Endometrial microvascular endothelial cells (primary cell): Measurements from ENCODE around the gene NAV3. TPM values are rescaled to one million over a fixed set of nuclear protein-coding genes. Genes with fewer than 3 reads are reported as not detected.

Experiments
- in situ Hi-C: cut with HindIII; loops from 2 replicates; pipeline ENCODE4 v1.10.0; 2017; ENCODE audit warnings: low sequenced_read_pairs, low pct_unique_long_range_greater_than_20kb; ENCODE audit errors: inconsistent ontology term
- total RNA-seq: library from RNA; depleted of rRNA; stranded (reverse); fragments of >200 nt; gene quantifications from one replicate; pipeline ENCODE4 v1.2.3, GENCODE V29; 2015; ENCODE audit errors: inconsistent ontology term

The NAV3 gene
- total RNA-seq, 1 donor from 2014 or later: 29.2 TPM

GRCh38 chr12:78146365-78146772 lies 315.7 kb downstream of the NAV3 start:
- in situ Hi-C loops: no loop called here

GRCh38 chr12:78149459-78149858 lies 318.8 kb downstream of the NAV3 start:
- in situ Hi-C loops: no loop called here

GRCh38 chr12:78155546-78155945 lies 324.9 kb downstream of the NAV3 start:
- in situ Hi-C loops: no loop called here

- in situ Hi-C loops: no loop called here
These were observed 326.1 kb downstream of the NAV3 start for GRCh38 chr12:78156751-78157150.

- in situ Hi-C loops: no loop called here
These were observed 326.5 kb downstream of the NAV3 start for GRCh38 chr12:78157199-78157598.

- in situ Hi-C loops: no loop called here
These were observed 333.5 kb downstream of the NAV3 start for GRCh38 chr12:78164154-78164553.

GRCh38 chr12:78167510-78167909 lies 336.8 kb downstream of the NAV3 start:
- in situ Hi-C loops: no loop called here

GRCh38 chr12:78171061-78171460 lies 340.4 kb downstream of the NAV3 start:
- in situ Hi-C loops: no loop called here

- in situ Hi-C loops: no loop called here
These were observed 345.9 kb downstream of the NAV3 start for GRCh38 chr12:78176643-78177042.

- in situ Hi-C loops: no loop called here
These were observed 346.6 kb downstream of the NAV3 start for GRCh38 chr12:78177298-78177697.

- in situ Hi-C loops: no loop called here
These were observed 348.7 kb downstream of the NAV3 start for GRCh38 chr12:78179346-78179745.

- in situ Hi-C loops: no loop called here
These were observed 351.0 kb downstream of the NAV3 start for GRCh38 chr12:78181544-78182162.

GRCh38 chr12:78183824-78184223 lies 353.1 kb downstream of the NAV3 start:
- in situ Hi-C loops: no loop called here

GRCh38 chr12:78185109-78185508 lies 354.4 kb downstream of the NAV3 start:
- in situ Hi-C loops: no loop called here

GRCh38 chr12:78185651-78186050 lies 355.0 kb downstream of the NAV3 start:
- in situ Hi-C loops: no loop called here

GRCh38 chr12:78186670-78187069 lies 356.0 kb downstream of the NAV3 start:
- in situ Hi-C loops: no loop called here

GRCh38 chr12:78187741-78188140 lies 357.0 kb downstream of the NAV3 start:
- in situ Hi-C loops: no loop called here

- in situ Hi-C loops: no loop called here
These were observed 359.0 kb downstream of the NAV3 start for GRCh38 chr12:78189656-78190055.

GRCh38 chr12:78191611-78192010 lies 360.9 kb downstream of the NAV3 start:
- in situ Hi-C loops: no loop called here

GRCh38 chr12:78192979-78193378 lies 362.3 kb downstream of the NAV3 start:
- in situ Hi-C loops: no loop called here

GRCh38 chr12:78194448-78194847 lies 363.8 kb downstream of the NAV3 start:
- in situ Hi-C loops: no loop called here
